GM18499 (cell line): ENCODE data around the gene HEMK1.

Source experiments
- ATAC-seq: cut with Tn5 transposase; IDR thresholded peaks from one replicate; pipeline ENCODE4 v1.9.1; 2021; ENCODE audit warnings: moderate number of reproducible peaks; ENCODE audit not compliant: insufficient read depth, unreplicated experiment

Gene HEMK1

DNA sequence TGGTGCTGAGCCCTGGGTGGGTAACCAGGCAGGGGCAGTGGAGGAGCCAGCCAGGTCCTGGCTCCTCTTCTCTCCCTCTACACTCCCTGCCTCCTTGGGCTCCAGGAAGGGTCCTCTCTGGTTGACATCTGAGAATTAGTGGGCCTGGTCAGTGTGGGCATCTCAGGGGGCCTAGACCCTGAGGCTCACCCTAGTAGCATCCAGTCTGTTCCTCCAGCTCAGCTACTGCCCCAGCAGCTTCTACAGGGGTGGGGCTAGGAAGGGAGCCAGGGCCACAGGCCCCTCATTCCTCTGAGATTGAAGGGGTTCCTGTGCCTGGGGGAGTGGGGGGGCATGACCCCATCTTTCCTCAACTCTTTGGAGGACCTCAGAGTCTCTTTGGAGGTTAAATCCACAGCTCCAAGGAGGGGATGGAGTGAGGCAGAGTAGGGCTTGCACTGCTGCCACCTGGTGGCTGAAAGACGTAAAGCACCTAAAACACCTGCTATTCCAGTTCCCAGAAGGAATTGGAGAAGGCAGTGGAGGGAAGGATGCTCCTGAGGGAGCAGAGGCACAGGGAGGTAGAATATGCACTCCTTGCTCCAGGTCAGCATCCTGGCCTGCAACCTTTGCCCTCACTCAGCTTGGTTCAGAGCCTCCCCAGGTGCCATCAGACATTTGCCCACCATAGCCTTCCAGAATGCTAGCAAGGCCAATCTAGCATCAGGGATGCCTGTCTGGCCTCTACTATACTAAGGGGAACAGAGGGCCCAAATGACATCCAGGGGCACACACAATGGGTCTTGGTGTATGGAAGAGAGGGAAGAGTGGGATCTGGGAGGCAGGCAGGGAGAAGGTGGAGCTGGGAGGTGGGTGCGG, 26.9 kb upstream of the HEMK1 start:
- ATAC-seq = no peak

DNA sequence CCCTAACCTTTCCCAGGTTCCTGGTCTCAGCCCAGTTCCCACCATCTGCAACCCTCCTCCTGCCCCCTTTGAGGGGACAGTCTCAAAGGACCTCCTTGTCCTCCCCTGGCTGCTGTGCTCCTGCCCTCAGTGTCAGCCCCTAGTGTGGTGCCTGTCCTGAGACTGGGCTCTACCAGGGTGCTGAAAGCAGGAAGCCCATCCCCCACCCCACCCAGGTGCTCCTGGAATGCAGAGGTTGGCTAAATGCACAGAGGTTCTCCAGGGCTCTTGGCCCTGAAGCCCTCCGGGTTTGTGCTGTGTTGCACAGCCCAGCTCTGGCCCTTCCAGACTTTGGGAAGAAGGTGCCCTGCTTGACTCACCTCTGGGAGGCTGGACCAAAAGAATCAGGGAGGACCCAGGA, 23.5 kb upstream of the HEMK1 start:
- no peak for ATAC-seq

- ATAC-seq = no peak
These were observed 20.1 kb upstream of the HEMK1 start for GRCh38 chr3:50549226-50549625.

GRCh38 chr3:50550079-50550736, 19.1 kb upstream of the HEMK1 start:
- no peak for ATAC-seq

- no peak for ATAC-seq
These were observed 18.2 kb upstream of the HEMK1 start for GRCh38 chr3:50551054-50551659.

- no peak for ATAC-seq
These were observed 17.5 kb upstream of the HEMK1 start for GRCh38 chr3:50551681-50552435.

GRCh38 chr3:50552598-50552997, 16.7 kb upstream of the HEMK1 start:
- ATAC-seq = no peak

GRCh38 chr3:50554553-50554952, 14.8 kb upstream of the HEMK1 start:
- ATAC-seq = no peak

DNA sequence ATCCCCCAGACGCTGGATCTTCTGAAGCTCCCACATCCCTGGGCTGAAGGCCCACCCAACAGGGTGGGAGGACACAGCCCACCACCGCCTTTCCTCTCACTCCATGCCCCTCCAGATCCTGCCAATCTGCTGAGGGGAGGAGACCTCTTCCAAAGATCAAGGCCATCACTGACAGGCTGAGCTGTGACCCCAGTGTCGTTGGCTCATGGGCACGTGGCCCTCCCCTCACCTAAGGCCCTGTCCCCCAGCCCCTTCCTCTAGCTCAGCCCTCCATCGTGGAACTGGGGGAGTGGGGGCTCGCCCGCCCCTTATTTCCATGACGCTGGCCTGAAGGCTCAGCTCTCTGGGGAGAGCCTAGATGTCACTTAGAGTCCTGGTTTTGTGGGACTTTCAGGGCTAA, 12.2 kb upstream of the HEMK1 start:
- ATAC-seq = no peak

DNA sequence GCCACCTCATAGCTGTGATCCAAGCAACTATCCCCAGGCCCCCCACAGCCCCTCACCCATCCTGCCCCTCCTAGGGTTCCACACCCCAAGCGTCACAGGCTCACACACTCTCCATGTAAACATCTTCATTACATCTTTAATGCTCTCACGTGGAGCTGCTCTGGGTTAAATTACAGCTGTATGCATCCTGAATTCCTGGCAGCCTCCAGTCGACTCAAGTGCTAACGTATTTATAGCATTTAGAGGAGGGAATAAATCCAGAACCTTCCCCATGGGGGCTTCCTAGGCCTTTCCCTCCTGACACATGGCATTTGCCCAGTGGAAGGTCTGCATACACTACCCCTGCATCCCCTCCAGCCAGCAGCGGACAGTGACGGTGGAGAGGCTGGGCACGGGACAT, 11.4 kb upstream of the HEMK1 start:
- no peak for ATAC-seq

GRCh38 chr3:50559702-50560101, 9.6 kb upstream of the HEMK1 start:
- ATAC-seq = no peak

- no peak for ATAC-seq
These were observed 6.5 kb upstream of the HEMK1 start for GRCh38 chr3:50562861-50563260.

DNA sequence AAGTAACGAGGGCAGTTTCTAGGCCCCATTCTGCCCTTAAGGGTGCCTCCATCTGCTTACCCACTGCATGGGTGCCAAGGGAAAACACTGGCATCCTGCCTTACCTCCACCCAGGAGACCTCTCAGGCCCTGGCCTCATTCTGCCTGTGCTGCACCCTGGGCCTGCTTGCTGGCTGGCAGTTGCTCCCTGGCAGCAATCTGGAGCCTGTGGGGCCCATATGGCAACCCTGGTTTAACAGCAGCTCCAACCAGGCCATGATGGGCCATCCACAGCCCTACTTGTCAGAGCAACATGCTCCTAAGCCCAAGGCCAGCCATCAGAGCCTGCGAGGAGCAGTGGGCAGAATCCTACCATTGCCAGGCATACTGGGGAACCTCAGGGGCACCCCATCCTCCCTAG, 5.5 kb upstream of the HEMK1 start:
- ATAC-seq = no peak

GRCh38 chr3:50564321-50564720, 5.0 kb upstream of the HEMK1 start:
- ATAC-seq = no peak

DNA sequence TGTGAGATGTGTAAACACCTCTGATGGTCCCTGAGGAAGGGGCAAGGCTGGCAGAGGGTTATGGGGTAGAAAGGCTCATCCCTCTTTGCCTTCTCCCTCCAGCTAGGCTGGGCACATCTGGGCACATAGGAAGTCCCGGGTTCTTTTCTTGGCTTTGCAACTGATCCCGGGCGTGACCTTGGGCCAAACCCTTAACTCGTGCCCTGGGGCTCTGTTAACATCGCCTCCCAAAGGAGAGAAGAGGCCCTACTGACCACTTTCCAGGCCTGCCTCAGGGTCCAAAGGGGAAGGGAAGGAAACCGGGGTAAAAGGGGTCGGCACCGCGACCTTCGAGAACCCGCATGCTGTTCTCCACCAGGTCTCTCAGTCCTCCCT, 2.3 kb upstream of the HEMK1 start:
- ATAC-seq = no peak

DNA sequence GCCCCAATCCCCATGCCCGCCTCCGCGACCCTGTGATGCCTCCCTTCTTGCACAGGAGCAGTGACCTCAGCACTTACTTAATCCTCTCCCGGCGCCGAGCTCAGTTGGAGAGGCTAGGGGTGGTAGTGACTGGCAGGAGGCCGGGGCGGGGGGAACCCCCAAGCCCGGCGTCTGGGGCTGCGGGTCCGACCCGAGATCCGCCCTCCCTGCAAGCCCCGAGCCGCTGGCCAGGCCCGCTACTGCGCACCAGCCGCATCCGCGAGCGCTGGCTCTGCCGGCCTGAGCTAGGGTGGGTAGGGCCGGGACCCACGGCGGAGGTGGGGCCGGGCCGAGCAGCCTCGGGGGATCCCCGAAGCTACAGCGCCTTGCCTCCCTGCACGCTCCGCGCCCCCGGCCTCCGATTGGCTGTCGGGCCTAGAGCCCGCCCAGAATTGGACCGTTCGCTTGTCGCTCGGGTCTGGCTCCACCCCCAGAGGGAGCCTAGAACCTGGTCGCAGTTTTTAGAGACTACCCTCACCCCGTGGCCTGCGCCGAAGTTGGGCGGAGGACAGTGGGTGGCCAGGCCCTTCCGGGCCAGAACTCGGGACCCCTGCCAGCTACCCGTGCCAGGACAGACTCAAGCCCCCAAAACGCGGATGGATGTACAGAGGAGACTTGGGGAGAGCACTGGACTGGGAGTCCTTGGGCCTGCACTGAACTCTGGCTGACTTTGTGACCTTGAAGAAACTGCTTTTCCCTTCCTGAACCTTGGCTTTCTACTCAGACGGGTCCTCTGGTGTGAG, 1.7 kb upstream of the HEMK1 start, which contains the start of gene C3orf18:
C3orf18 (minus strand) TSS at position 362 of the 782 bp plus-strand sequence. CDS start 2,048 bp downstream, outside the sequence.
- ATAC-seq = peak; percentile 62

DNA sequence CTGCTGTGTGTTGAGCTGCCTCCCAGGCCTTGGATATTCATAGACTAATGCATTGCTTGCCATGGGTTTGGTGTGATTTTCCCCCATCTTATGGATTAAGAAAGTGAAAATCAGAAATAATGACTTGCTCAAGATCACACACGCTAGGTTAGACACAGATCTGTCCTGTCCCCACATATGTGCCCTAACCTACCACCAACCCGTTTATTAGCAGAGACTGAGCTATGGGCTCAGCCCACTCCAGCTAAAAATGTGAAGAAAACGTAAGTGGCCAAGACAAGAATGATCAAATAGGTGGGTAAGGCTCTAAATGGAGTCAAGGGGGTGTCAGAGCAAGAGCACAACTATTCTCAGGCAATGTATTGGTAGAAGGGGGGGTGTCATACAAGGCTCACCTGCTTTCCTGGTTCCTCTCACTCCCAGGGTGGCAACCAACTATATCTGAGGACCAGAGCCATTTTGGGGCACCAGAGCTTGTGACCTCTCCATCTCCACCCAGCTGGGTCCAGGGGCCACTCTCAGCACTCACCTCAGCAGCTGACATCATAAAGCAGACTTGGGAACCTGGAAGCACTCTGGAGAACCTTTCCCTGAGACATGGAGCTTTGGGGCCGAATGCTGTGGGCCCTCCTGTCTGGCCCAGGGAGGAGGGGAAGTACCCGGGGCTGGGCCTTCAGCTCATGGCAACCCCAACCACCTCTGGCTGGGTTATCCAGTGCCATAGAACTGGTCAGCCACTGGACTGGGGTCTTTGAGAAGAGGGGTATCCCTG, 1.4 kb downstream of the HEMK1 start:
- no peak for ATAC-seq

GRCh38 chr3:50571486-50571885, 2.2 kb downstream of the HEMK1 start:
- ATAC-seq = no peak

DNA sequence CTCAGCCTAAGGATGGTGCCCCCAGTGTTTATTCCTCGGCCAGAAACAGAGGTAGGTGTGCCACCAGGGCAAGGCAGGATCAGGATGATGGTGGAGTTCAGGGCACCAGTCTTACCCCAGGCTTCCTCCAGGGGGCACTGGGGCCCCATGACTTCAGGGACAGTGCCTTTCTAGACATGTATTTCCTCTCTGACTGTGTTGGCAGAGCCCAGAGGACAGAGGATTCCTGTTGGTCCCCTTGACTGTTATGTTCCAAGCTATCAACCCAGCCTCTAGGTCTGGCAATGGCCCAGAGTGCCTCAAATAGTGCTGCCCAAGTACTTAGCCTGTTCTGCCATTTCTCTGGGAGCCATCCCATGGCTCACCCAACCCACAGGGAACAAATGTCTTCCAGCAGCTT, 2.8 kb downstream of the HEMK1 start:
- no peak for ATAC-seq
